GM13977 (cell line): ENCODE results near the gene MED28.

Experiments used
- DNase-seq: peaks from one replicate; pipeline ENCODE4 v3.0.0; 2012; ENCODE audit warnings: low spot score
- in situ Hi-C: fragments of 300-500 bp; cut with MboI; formaldehyde crosslinking; loops from one replicate; pipeline ENCODE4 v1.12.0; 2022; ENCODE audit warnings: low sequenced_read_pairs, low pct_unique_long_range_greater_than_20kb, mixed read lengths, inconsistent platforms; ENCODE audit not compliant: unreplicated experiment
- TF ChIP-seq, protein P1 (sequence below): IDR thresholded peaks from 2 replicates; pipeline ENCODE4 v1.5.1; 2012; ENCODE audit warnings: mild to moderate bottlenecking, control low read depth; ENCODE audit not compliant: insufficient read depth; ENCODE audit errors: extremely low read depth, missing control alignments

The MED28 gene

DNA sequence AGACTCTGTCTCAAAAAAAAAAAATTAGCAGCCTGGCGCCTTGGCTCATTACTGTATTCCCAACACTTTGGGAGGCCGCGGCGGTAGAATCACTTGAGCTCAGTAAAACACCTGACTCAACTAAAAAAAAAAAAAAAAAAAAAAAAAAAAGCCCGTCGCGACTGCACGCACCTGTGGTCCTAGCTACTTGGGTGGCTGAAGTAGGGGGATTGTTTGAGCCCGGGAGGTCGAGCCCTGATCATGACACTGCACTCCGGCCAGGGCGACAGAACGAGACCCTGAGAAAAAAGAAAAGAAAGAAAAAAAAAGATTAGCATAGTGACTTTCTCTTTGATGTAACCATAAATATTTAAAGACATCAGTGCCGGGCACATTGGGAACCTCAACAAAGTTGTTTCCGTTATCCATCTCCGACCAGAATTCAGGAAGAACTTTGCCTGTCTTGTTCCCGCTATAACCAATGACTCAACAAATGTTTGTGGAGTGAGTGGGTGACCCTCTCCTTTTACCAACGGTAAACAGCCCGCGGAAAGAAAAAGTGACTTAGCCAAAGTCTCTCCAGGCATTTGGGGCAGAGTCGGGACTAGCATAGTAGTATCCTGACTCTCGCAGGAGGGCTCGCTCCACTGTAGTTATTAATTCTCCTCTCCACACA, 553 bp upstream of the MED28 start:
- no peak for DNase-seq
- in situ Hi-C loops = no loop called here
- TF ChIP-seq, protein P1, sequence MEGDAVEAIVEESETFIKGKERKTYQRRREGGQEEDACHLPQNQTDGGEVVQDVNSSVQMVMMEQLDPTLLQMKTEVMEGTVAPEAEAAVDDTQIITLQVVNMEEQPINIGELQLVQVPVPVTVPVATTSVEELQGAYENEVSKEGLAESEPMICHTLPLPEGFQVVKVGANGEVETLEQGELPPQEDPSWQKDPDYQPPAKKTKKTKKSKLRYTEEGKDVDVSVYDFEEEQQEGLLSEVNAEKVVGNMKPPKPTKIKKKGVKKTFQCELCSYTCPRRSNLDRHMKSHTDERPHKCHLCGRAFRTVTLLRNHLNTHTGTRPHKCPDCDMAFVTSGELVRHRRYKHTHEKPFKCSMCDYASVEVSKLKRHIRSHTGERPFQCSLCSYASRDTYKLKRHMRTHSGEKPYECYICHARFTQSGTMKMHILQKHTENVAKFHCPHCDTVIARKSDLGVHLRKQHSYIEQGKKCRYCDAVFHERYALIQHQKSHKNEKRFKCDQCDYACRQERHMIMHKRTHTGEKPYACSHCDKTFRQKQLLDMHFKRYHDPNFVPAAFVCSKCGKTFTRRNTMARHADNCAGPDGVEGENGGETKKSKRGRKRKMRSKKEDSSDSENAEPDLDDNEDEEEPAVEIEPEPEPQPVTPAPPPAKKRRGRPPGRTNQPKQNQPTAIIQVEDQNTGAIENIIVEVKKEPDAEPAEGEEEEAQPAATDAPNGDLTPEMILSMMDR = no peak

GRCh38 chr4:17616283-17616682, 1.8 kb downstream of the MED28 start:
- DNase-seq = no peak
- in situ Hi-C loops = no loop called here
- TF ChIP-seq, protein P1 = no peak

DNA sequence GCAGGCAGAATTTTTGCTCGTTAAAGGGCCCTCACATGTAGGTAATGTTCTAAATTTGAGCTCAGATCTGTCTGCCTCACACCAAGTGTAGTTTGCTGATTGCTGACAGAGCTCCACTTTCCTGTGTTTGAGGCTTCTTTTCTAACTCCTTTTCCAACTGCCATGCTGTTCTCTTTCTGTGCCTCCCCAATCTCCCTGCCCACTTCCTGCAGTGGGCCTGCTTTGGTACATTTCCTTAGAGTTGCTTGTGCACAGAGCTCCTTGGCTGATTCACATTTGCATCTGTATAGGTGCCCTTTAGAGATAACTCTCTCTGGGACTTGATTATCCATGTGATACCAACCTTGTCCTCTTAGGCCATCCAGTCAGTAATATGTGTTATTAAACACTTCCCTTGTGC, 4.5 kb downstream of the MED28 start:
- TF ChIP-seq, protein P1 = no peak
- DNase-seq = no peak
- in situ Hi-C loops = no loop called here

GRCh38 chr4:17619416-17620105, 5.1 kb downstream of the MED28 start:
- TF ChIP-seq, protein P1 = no peak
- DNase-seq = no peak
- in situ Hi-C loops = no loop called here

- in situ Hi-C loops = no loop called here
- TF ChIP-seq, protein P1 = no peak
- no peak for DNase-seq
Observed at GRCh38 chr4:17623451-17624001, 9.1 kb downstream of the MED28 start.

GRCh38 chr4:17624821-17625220, 10.4 kb downstream of the MED28 start:
- in situ Hi-C loops = no loop called here
- DNase-seq = no peak
- TF ChIP-seq, protein P1 = no peak
